Measurements from ENCODE around the gene JARID2. TPM values are rescaled to one million over a fixed set of nuclear protein-coding genes. Genes with fewer than 3 reads are reported as not detected.

Gene JARID2
- total and polyA plus RNA-seq, 8 donors, result 2.4 to 6.7 (median 3.7) TPM

- FAIRE-seq (no peak), ATAC-seq (no peak)
Observed at GRCh38 chr6:15297895-15298590, 52.2 kb downstream of the JARID2 start.

GRCh38 chr6:15299430-15300131 is 53.7 kb downstream of the JARID2 start:
- H3K4me1 ChIP-seq, result peaks cover 4 to 12% (median 8%) of the 10 kb centered on the region in 3 donors
- no peaks in the 10 kb centered on the region for H3K36me3 ChIP-seq
- no peaks in the 10 kb centered on the region for H3K9me3 ChIP-seq
- no peak for TF ChIP-seq CTCF (IDR thresholded peaks at IDR 0.05)
- ATAC-seq, result peak in 2 of 4 donors; percentile 52
- FAIRE-seq, result no peak
- H3K27ac ChIP-seq, result no peak overlapping the region
- no peak for DNase-seq
- H3K4me3 ChIP-seq, result no peak overlapping the region
- intact Hi-C loops (cut with DNase I), result no loop called here
- WGBS, 2 donors, result 94 to 95% methylated on average over 8 of the region's 8 CpGs
- no peaks in the 10 kb centered on the region for H3K27me3 ChIP-seq

More at GRCh38 chr6:15297895-15298590, 52.2 kb downstream of the JARID2 start:
- Histone ChIP-seq H3K4me1 (peaks cover 0 to 1% (median 0%) of the 10 kb centered on the region in 3 donors), H3K9me3 (no peaks in the 10 kb centered on the region), H3K27me3 (no peaks in the 10 kb centered on the region), H3K4me3 (no peak overlapping the region), H3K27ac (no peak overlapping the region), H3K36me3 (no peaks in the 10 kb centered on the region)
- WGBS, 2 donors, result 94 to 96% methylated on average over 9 of the region's 9 CpGs
- intact Hi-C loops (cut with DNase I), result no loop called here
- no peak for DNase-seq
- no peak for TF ChIP-seq CTCF (IDR thresholded peaks at IDR 0.05)

- WGBS, 2 donors, result 77 to 85% methylated on average over 6 of the region's 6 CpGs
- no peak for FAIRE-seq
- H3K4me3 ChIP-seq, result no peak overlapping the region
- no peaks in the 10 kb centered on the region for H3K36me3 ChIP-seq
- DNase-seq, result no peak
- H3K27ac ChIP-seq, result no peak overlapping the region
- no peak for ATAC-seq
- intact Hi-C loops (cut with DNase I), result no loop called here
- TF ChIP-seq CTCF (IDR thresholded peaks at IDR 0.05), result no peak
- H3K4me1 ChIP-seq, result peaks cover 4 to 14% (median 9%) of the 10 kb centered on the region in 3 donors
- H3K9me3 ChIP-seq, result no peaks in the 10 kb centered on the region
- H3K27me3 ChIP-seq, result no peaks in the 10 kb centered on the region
Observed at GRCh38 chr6:15301179-15302006, 55.5 kb downstream of the JARID2 start.

GRCh38 chr6:15303162-15303919 is 57.5 kb downstream of the JARID2 start:
- DNase-seq (no peak), FAIRE-seq (no peak), ATAC-seq (peak in 2 of 4 donors; percentile 47 to 68)
- 67 to 69% methylated on average over 7 of the region's 7 CpGs for WGBS, 2 donors
- H3K36me3 ChIP-seq, result no peaks in the 10 kb centered on the region
- H3K9me3 ChIP-seq, result no peaks in the 10 kb centered on the region
- peak overlapping the region in 3 of 4 donors; percentile 16 to 40 (median 38) for H3K27ac ChIP-seq
- no peaks in the 10 kb centered on the region for H3K27me3 ChIP-seq
- peaks cover 4 to 14% (median 9%) of the 10 kb centered on the region in 3 donors for H3K4me1 ChIP-seq
- TF ChIP-seq CTCF (IDR thresholded peaks at IDR 0.05), result no peak
- intact Hi-C loops (cut with DNase I), result no loop called here
- no peak overlapping the region for H3K4me3 ChIP-seq

Data from pancreas (tissue), 10 donors.